ENCODE data around the gene TTC24. TPM values are rescaled to one million over a fixed set of nuclear protein-coding genes. Genes with fewer than 3 reads are reported as not detected.

Gene TTC24
- total and polyA plus RNA-seq, 8 donors = not detected

- WGBS, 2 donors = 47 to 58% methylated on average over 3 of the region's 3 CpGs
Observed at GRCh38 chr1:156599811-156600210, 20.3 kb downstream of the TTC24 start.

DNA sequence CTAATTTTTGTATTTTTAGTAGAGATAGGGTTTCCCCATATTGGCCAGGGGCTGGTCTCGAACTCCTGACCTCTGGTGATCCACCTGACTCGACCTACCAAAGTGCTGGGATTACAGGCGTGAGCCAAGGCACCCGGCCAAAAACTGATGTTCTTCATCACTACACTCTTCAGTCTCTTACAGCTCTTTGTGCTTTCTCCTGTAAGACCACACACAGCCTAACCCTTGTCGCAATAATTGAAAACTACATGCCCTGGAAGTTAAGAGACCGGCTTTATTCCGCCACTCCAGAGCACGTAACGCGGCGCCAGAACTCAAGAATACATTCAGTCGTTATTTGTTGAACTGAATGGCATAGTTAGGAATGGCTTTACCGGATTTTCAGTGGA lies 21.2 kb downstream of the TTC24 start:
- ATAC-seq = peak; percentile 5 to 21 (median 11)
- 1% methylated on average over 13 of the region's 13 CpGs for WGBS, 2 donors
- no peaks in the 10 kb centered on the region for H3K27me3 ChIP-seq
- peaks cover 0 to 4% (median 0%) of the 10 kb centered on the region in 3 donors for H3K36me3 ChIP-seq
- DNase-seq = peak in 2 of 6 donors; percentile 24
- no peaks in the 10 kb centered on the region for H3K9me3 ChIP-seq
- H3K4me1 ChIP-seq = peaks cover 6 to 16% (median 12%) of the 10 kb centered on the region in 3 donors
- peak overlapping the region; percentile 45 to 76 (median 65) for H3K4me3 ChIP-seq
- peak overlapping the region in 3 of 4 donors; percentile 9 to 66 (median 63) for H3K27ac ChIP-seq
- TF ChIP-seq, protein P1, sequence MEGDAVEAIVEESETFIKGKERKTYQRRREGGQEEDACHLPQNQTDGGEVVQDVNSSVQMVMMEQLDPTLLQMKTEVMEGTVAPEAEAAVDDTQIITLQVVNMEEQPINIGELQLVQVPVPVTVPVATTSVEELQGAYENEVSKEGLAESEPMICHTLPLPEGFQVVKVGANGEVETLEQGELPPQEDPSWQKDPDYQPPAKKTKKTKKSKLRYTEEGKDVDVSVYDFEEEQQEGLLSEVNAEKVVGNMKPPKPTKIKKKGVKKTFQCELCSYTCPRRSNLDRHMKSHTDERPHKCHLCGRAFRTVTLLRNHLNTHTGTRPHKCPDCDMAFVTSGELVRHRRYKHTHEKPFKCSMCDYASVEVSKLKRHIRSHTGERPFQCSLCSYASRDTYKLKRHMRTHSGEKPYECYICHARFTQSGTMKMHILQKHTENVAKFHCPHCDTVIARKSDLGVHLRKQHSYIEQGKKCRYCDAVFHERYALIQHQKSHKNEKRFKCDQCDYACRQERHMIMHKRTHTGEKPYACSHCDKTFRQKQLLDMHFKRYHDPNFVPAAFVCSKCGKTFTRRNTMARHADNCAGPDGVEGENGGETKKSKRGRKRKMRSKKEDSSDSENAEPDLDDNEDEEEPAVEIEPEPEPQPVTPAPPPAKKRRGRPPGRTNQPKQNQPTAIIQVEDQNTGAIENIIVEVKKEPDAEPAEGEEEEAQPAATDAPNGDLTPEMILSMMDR (IDR thresholded peaks at IDR 0.05) = no peak
- FAIRE-seq = no peak
- intact Hi-C loops (cut with DNase I) = loop anchor here in 1 of 3 donors (10.0 kb wide), 1 partner anchor 146 kb away; no protein-coding TSS in a partner anchor

More at GRCh38 chr1:156599811-156600210, 20.3 kb downstream of the TTC24 start:
- Histone ChIP-seq H3K9me3 (no peaks in the 10 kb centered on the region), H3K27me3 (no peaks in the 10 kb centered on the region), H3K36me3 (peaks cover 0 to 13% (median 0%) of the 10 kb centered on the region in 3 donors), H3K27ac (no peak overlapping the region), H3K4me3 (no peak overlapping the region), H3K4me1 (peaks cover 6 to 16% (median 12%) of the 10 kb centered on the region in 3 donors)
- intact Hi-C loops (cut with DNase I) = loop anchor here in 1 of 3 donors (10.0 kb wide), 1 partner anchor 145 kb away; no protein-coding TSS in a partner anchor
- ATAC-seq (no peak), DNase-seq (peak in 1 of 6 donors; percentile 3), FAIRE-seq (no peak)
- TF ChIP-seq, protein P1 (IDR thresholded peaks at IDR 0.05) = no peak

GRCh38 chr1:156601122-156601830 lies 21.8 kb downstream of the TTC24 start, which contains the start of gene GPATCH4:
Gene GPATCH4, minus strand, starts transcription at chr1:156601479.
- TF ChIP-seq, protein P1 (IDR thresholded peaks at IDR 0.05) = no peak
- H3K4me1 ChIP-seq = peaks cover 6 to 16% (median 12%) of the 10 kb centered on the region in 3 donors
- 0 to 1% methylated on average over 35 of the region's 35 CpGs for WGBS, 2 donors
- intact Hi-C loops (cut with DNase I) = loop anchor here in 1 of 3 donors (10.0 kb wide), 1 partner anchor 146 kb away; no protein-coding TSS in a partner anchor
- H3K9me3 ChIP-seq = no peaks in the 10 kb centered on the region
- peak within 1 kb of the TSS; percentile 45 to 76 (median 65) for H3K4me3 ChIP-seq
- DNase-seq (peak; percentile 60 to 80 (median 74)), ATAC-seq (peak; percentile 92 to 95 (median 93)), FAIRE-seq (no peak)
- H3K36me3 ChIP-seq = no peaks in the 10 kb centered on the region
- no peaks in the 10 kb centered on the region for H3K27me3 ChIP-seq
- H3K27ac ChIP-seq = peak within 1 kb of the TSS; percentile 9 to 66 (median 46)

GRCh38 chr1:156601892-156602291 lies 22.4 kb downstream of the TTC24 start:
- H3K36me3 ChIP-seq = no peaks in the 10 kb centered on the region
- H3K27ac ChIP-seq = peak overlapping the region in 3 of 4 donors; percentile 28 to 66 (median 63)
- no peaks in the 10 kb centered on the region for H3K27me3 ChIP-seq
- TF ChIP-seq, protein P1 (IDR thresholded peaks at IDR 0.05) = no peak
- intact Hi-C loops (cut with DNase I) = loop anchor here in 1 of 3 donors (10.0 kb wide), 1 partner anchor 147 kb away; no protein-coding TSS in a partner anchor
- ATAC-seq (no peak), DNase-seq (peak in 1 of 6 donors; percentile 38), FAIRE-seq (no peak)
- H3K9me3 ChIP-seq = no peaks in the 10 kb centered on the region
- 70 to 75% methylated on average over 12 of the region's 12 CpGs for WGBS, 2 donors
- peak overlapping the region; percentile 45 to 76 (median 65) for H3K4me3 ChIP-seq
- peaks cover 6 to 16% (median 12%) of the 10 kb centered on the region in 3 donors for H3K4me1 ChIP-seq

Data from pancreas (tissue), 10 donors.